SHP77 treated with DMSO at 0.1 percent for 48 hours (cell line): ENCODE results near the gene PI4K2A.
"Not testable (repeated sequence)": the region's sequence is repeated elsewhere in the genome, so short reads cannot be mapped to it uniquely, and the experiment has no call there.

Experiments used
- DNase-seq: peaks from one replicate; lab custom pipeline; 2025; lab: John Stamatoyannopoulos, UW

The PI4K2A gene

DNA sequence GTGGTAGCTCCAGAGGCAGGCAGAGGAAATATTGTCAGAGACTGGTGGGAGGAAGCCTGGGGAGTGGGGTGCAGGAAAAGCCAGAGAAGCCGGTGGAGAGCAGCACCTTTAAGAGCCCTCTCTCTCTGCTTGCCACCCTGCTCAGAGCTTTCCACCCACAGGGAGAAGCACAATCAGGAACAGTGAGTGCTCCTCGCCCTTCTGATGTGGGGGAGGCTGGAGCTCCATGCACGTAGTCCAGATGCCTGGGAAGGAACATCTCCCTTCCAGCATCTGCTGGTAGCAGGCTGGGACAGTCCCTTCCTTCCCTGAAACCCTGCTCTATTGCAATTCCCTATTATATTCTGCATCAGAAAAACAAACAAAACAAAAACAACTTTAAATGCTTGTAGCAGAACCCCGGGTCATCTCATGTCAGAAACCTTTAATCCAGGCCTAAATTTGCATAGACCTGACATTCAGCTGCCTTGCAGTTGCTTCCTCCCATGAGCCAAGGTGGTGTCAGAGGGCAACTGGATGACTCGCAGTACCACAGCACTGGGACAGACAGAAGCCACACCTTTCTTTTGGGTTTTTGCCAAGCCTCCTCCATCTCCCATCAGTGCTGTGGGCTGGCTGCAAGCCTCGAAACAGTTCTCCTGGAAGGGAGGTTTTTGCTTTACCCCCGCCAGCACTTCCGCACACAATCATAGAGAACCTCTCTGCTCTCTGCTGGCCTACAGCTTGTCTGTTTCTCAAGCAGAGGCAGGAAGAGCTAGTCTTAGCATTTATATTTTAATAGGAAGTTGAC, 33.5 kb downstream of the PI4K2A start:
- no peak for DNase-seq

DNA sequence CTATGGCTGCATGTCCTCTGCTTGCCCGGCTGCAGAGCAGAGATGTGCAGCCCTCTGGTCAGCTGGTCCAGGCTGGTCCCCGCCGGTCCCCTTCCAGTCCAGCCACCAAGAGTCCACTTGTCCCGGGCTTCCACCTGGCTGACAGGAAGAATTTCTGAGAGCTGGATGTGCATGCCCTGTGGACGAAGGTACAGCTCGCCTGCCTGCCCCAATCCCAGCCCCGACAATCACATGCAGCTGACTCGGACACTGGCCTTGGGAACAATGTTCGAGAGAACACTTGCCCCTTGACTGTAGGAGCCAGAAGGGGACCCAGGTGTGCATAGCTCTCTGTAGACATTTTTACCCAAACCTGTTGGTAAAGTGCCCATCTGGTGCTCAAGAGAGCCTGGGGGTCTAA, 34.8 kb downstream of the PI4K2A start:
- no peak for DNase-seq

DNA sequence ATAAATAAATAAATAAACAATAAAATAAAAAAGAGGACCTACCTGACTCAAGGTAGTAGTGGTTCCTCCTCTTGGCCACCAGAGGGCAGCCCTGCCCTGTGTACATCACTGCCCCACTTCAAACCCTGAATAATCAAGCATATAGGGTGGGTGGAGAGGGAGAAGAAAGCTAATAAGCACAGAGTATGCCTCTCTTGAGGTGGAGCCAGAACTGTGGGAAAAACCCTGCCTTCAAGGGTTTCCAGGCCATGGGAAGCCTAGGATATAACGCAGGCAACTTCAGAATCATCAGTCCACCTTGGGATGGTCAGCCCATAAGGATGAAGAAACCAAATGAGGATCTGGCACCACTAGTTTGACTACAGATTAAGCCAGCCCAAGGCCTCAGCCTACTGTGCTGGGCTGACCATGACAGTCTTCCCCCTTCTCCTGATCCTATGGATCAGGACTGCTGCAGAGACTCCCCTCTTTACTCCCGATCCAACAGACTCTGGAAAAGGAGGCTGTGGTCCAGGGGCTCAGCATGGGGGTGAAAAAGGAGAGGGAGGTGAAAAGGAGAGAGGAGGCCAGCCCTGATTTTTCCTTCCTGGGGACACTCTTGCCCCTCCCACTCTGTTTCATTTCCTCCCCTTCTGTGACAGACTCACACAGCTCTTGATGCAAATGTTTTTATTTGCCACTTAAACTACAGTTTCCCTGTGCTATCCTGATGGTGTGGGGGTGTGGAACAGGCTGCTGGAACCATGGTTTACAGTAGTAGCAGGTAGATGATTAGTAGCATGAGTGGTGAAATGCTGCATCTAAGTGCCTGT, 36.5 kb downstream of the PI4K2A start:
- peak; percentile 38 for DNase-seq

DNA sequence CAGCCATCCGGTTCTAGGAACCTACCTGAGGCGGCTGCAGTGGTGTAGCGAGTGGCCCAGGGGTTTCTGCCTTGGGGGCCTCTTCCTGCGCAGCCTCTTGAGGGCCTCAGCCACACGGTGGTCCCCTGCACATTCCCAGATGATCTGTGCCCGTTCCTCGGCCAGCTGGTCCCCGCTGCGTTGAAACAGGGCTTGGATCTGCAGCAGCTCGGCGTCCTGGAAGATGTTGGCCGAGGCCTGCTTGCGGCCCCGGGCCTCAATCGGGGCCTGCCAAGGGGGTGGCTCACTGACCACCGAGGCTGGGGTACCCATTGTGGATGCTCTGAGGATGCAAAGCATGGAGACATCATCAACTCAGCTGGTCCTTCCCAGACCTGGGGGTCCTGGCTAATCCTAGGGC, 39.1 kb downstream of the PI4K2A start:
- no peak for DNase-seq

DNA sequence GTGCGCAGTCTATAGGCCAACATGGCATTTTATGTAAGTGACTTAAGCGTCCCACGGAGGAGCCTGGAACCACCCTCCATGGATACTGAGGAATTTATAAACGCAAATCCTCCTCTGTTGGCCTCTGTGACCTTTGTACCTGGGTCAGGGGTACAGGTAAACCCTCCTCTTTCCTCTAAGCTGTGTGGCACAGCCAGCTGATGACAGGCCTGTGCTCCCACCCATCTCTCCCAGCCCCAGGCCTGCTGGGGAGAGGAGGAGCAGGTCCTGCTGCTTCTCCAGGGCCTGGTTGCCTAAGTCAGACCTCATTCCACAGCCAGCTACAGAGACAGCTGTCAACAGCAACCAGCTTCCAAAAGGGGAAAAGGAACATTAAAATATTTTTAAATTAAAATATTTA, 41.6 kb downstream of the PI4K2A start:
- DNase-seq: no peak

DNA sequence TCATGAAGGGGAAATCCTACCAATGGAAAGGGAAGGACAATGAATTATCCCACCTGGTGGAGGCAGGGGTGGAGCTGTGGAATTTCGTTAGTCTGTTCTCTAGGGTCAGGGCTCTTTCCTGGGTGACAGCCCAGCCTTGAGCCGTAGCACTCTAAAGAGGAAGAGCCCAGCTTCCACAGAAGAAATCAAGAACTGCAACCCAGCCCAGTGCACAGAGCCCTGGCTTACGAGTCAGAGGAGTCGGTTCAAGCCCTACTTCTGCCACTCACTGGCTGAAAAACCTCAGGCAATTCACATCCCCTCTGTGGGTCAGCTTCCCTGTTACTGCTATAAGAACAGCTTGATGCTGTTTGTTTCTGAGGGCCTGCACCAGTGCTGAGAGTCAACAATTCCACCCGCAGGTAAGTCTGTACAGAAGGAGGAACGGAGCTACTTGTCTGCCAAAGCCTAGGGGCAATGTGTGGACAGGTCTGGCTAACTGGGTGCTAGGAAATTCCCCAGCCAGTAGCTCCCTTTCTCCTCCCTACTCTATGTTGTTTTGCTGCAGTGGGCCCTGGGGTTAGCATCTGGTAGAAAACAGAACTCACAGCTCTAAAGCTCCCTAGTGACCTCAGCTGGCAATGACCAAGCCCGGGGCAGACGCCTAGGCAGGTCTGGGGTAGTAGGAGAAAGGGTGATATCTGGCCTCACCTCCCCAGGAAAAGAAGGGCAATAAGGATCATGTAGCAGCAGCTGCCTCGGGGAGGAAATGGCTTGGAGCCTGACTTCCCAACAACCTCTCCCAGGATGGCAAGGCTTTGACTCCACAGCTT, 43.3 kb downstream of the PI4K2A start:
- no peak for DNase-seq

DNA sequence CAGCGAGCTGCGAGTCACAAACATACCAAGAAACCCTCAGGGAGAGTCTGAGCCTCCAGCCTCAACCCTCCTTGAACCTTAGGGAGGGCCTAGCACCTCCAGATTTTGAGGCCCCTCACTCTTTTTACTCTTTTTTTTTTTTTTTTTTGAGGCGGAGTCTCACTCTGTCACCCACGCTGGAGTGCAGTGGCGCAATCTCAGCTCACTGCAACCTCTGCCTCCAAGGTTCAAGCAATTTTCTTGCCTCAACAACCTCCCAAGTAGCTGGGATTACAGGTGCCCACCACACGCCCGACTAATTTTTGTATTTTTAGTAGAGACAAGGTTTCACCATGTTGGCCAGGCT, 43.9 kb downstream of the PI4K2A start:
- not testable (repeated sequence) for DNase-seq

DNA sequence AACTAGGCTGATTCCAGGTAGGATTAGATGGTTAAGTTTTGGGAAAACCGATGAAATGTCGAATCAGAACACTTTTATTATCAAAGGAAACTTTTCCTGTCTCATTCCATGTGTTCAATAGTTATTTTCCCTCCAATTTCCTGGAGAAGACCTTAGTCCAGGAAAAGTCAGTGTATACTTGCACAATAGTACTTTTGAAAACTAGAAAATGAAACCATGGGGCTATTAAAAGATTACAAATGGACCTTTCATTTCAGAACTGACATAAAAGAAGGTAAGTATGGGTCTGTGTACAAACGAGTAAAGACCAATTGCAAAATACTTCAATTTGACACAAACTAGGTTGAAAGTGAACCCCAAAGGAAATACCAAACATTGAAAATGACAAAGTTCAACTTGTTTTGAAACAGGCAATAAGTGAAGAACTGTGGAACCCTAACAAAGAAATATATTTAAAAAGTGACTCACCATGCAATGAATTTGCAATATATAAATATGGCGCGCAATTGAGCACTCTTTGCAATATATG, 44.5 kb downstream of the PI4K2A start:
- no peak for DNase-seq

DNA sequence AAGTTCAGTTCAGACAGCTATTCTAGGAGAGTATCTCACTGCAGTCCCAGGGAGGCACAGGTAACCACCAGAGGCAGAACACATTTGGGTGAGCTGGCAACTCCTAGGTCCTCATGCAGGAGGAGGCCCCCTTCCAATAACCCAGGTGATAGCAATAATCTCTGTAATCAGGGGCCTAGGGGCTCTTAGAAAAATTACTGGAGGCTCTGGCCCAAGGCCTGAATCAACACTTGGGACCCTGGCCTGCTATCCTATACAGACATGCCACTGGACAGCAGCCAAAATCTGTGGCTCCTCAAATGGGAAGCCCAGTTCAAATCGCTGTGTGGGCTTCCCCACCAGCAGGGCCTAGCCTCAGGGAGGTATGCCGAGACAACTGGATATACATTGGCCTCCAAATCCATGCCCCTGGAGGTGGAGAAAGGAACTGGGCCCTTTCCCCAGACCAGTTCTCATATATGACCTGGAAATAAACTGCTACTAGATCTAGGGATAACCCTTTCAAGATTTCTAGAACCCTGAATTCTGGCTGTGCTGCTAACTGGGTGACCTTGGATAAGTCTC, 45.0 kb downstream of the PI4K2A start:
- DNase-seq: no peak

DNA sequence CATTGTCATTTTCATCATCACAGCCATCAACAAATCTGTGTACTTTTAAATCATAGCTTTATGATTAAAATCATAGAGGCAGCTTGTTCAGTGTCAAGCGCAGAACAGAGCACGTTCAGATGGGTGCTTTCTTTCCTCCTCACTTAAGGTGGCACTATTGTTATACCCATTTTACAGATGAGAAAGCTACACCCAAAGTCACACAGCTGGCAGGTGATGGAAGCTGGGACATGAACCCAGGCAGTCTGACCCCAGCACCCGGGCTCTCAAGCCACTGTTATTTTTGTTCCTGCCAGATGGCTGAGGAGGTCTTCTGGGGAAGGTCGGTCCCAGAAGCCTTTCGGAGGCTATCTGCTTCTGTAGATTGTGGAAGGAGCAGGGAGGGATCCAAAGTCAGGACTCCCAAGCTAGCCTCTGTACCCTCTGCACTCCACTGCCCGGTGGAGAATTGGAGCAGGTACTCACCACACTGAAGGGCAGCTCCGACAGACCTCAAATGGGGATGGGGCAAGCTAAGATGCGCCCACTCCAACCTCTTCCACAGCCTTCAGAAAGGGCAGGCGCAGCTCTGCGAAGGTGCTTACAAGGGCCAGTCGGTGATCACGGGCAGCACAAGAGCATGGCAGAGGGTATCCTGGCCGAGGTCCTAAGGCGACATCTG, 46.0 kb downstream of the PI4K2A start:
- no peak for DNase-seq

DNA sequence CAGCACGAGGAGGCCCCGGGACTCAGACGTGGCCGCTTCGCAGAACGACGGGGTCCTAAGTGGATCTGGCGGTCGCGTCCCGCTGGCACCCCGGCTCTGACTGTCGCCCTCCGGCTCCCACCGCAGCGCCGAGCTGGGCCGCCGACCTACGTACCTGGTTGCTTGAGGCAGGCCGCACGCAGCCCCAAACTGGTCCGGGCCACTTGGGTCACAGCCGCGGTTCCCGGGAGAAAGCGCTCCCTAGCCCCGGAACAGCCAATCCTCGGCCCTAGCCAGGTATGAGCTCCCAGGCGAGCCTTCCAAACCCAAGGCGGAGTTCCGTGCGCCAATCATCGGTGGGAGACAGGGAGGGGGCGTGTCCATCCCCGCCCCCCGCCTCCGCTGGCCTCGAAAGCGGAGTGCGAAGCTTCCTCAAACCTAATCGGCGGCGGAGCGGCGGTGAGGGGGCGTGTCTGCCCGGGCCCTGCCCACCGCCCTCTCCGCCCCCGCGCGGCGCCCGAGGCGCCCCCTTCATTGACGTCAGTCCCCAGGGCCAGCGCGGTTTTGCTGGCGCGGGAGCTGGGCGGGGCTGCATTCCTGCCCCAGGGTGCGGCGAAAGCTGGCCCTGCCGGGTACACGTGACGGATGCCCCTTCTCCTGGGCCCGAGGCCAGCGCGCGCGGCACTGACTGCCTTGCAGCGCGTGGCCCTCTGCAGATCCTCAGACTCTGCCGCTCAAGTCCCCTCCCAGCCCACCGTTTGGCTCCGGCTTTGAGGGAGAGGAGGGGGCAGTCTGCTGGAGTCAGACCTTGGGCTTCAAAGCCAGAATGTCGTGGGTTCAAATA, 46.7 kb downstream of the PI4K2A start, which contains the start of gene AVPI1:
AVPI1 (minus strand) TSS at position 280 of the 823 bp plus-strand sequence. CDS start 7,336 bp downstream, outside the sequence.
- peak; percentile 91 for DNase-seq

DNA sequence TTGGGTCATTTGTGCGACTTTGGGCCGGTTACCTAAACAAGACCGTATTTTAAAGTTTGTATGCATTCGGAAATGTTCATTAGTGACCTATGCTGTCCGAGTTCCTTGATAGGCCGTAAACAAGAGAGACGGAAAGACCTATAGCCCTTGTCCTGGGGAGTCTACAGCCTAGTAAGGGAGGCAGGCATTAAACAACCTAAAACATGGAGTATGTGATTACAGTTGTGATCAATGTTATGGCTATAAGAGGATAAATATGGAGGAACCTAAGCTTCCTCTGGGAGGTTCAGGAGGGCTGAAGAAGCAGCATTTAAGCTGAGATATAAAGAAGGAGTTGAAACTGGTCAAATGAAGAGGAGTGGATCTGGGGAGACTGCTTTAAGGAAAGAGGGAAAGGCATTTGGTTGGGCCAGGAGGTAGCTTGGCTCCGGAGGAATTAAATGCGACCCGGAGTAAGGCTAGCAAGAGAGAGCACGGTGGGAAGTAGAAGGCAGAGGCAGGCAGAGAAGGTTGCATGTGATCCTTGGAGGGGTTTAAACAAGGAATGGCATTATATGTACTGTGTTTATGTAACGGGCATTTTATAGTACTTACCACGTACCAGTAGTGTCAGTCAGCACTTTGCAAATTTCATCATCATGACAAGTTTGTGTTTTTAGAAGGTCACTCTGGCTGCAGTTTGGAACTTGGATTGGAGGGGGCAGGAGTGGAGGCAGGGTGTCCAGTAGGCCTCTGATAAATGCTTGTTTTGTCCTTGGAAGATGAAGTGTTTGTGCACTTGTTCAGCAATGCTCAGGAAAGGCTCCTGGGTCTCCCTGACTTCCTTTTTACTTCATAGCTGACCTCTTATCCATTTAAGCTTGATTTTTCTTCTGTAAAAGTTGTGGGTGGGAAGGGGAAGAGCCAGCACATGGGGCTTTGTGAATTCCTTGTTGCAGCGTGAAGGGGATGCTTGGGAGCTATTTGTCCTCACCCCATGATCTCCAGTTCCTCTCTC, 47.6 kb downstream of the PI4K2A start:
- DNase-seq: peak; percentile 51

DNA sequence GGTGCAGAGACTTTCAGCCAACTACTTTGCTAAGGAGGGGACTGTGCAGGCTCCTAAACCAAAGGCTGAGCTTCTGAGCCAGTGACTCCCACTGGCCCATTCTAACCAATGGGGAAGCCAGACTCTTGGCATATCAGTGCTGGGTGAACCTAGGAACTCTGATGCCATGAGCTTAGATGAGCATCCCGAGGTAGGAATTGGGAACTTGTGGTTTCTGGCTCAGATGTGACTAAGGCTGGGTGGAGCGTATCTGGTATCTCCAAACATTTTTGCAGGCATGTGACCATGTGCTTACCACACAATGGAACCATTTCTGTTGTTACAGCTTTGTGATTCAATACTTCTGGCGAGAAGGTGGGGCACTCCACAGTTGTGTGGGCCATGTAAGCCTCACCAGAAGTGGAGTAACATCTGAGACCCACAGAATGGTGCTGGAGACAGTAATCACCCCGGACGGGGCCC, 49.1 kb downstream of the PI4K2A start:
- no peak for DNase-seq

DNA sequence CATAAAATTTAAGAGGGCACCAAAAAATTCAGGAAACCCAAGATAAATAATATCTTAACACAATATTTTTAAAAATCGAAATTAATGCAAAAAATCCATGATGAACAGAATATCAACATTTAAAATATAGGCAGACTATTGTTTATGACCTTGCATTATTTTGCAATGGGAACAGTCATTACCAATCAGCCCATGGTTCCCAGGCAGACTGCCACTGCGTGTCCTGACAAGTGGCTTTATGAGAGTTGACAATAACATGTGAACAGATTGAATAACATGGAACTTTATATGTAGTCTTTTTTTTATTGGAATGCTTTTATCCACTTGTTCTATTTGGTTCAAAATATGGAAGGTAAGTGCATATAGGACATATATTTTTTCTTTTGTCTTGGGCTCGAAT, 49.7 kb downstream of the PI4K2A start:
- no peak for DNase-seq

DNA sequence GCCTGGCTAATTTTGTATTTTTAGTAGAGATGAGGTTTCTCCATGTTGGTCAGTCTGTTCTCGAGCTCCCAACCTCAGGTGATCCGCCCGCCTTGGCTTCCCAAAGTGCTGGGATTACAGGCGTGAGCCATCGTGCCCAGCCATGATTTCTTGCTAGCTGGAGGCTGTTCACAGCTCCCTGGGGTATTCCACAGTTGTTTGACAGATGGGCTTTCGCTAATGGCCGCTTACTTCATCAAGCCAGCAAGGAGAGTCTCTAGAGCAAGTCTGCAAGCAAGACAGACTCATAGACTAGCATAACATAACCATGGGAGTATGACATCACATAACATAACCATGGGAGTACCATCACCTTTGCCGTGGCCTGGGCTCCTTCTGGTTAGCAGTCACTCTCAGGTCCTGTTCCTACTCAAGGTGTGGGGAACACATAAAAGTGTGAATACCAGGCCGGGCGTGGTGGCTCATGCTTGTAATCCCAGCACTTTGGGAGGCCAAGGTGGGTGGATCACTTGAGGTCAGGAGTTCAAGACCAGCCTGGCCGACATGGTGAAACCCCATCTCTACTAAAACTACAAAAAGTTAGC, 57.7 kb downstream of the PI4K2A start:
- not testable (repeated sequence) for DNase-seq

DNA sequence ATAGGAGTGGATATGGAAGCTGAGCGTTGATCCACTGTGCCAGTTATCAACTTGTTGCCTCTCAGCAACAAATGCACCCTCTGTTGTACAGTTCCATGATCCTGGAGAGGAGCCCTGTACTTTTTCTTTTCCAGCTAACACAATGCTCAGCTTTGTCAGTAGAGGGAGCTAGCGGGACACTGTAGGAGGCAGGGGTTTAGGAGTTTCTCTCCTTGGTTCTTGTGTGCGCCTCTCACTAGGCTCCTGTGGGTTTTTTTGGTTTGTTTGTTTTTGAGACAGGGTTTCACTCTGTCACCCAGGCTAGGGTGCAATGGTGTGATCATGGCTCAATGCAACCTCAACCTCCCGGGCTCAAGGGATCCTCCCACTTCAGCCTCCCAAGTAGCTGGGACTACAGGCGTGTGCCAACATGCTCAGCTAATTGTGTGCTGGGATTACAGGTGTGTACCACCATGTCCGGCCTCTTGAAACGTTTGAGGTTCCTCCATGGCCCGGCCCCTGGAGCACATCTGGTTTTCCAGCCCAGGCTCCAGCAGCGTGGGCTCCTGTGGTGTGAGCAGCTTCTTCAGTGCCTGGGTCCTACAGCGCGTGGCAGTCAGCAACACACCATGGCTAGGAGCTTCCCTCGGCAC, 61.1 kb downstream of the PI4K2A start:
- peak; percentile 21 for DNase-seq

DNA sequence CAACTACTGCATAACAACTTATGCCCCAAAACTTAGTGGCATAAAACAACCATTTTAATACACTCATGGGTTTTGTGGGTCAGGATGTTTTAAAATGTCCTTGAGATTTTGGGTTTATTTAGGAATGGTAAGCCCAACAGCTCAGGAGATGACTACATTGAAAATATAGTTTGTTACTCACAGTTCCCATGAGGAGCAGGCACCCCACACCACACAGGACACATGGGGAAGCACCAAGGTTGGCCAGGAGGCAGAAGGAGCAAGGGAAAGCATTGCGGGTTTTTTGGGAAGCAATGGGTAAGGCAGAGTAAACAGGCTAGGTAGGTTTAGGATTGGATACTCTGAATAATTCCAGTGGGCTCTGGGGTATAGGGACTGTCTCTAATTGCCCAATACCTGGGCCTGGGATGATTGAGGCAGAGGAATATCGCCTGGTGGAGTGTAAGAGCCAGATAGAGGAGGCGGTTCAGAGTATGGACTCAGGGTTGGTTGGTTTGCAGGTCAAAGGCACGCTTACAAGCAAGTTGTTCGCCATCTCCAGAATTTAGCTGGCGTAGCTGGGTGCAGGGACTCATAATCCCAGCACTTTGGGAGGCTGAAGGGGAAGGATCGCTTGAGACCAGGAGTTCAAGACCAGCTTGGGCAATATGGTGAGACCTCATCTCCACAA, 63.1 kb downstream of the PI4K2A start:
- DNase-seq: no peak

DNA sequence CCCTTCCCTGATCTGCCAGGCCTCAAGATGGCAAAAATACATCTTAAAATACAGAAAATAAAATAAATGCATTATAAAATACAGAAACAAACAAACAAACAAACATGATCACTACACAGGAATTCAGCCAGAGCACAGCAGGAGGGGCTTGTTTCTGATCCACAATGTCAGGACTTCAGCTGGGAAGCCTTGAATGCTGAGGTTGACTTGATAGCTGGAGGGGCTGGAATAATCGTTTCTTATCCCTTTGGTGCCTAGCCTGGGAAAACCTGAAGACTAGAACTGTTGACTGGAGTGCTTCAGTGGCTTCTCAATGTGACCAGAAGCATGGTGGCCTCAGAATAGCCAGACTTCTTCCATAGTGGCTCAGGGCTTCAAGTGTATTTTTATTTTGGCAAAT, 63.9 kb downstream of the PI4K2A start:
- DNase-seq: no peak
